ENCODE data around the gene CXorf66. TPM values are rescaled to one million over a fixed set of nuclear protein-coding genes. Genes with fewer than 3 reads are reported as not detected.
"Not testable (repeated sequence)": the region's sequence is repeated elsewhere in the genome, so short reads cannot be mapped to it uniquely, and the experiment has no call there.

CXorf66 gene
- total RNA-seq, 2 experiments from 2014 or later = not detected

DNA sequence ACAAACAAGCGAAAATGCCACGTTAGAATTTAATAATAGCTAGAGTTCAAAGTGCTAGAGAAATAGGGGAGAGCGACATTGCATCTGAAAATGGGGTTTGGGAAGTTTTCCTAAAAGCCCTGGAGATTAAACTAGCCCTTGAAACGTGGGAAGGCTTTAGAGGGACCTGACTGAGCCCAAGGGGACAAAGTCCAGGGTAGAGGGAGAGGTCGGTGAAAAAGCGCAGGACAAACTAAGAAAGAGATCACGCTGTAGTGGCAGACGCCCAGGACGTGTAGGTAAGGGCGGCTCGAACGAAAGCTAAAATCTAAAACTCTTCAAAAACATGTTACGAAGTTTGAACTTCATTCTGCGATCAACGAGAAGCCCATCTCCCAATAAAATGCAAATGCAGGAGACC, 31.4 kb downstream of the CXorf66 start:
- Mint-ChIP-seq H3K9me3 (no peaks in the 10 kb centered on the region), H3K4me1 (peaks cover 19% of the 10 kb centered on the region), H3K27me3 (no peaks in the 10 kb centered on the region), H3K36me3 (ENCODE audit: low read depth) (peaks cover 4% of the 10 kb centered on the region), H3K4me3 (peak overlapping the region; percentile 86), H3K27ac (peak overlapping the region; percentile 74)
- DNase-seq = no peak
- ChIA-PET POLR2A (interaction anchor here (1.5 to 1.9 kb wide), 2 partner anchors 25 to 194 kb away, joined by 4 to 6 read pairs; no protein-coding TSS in a partner anchor), CTCF (no interaction called here)

DNA sequence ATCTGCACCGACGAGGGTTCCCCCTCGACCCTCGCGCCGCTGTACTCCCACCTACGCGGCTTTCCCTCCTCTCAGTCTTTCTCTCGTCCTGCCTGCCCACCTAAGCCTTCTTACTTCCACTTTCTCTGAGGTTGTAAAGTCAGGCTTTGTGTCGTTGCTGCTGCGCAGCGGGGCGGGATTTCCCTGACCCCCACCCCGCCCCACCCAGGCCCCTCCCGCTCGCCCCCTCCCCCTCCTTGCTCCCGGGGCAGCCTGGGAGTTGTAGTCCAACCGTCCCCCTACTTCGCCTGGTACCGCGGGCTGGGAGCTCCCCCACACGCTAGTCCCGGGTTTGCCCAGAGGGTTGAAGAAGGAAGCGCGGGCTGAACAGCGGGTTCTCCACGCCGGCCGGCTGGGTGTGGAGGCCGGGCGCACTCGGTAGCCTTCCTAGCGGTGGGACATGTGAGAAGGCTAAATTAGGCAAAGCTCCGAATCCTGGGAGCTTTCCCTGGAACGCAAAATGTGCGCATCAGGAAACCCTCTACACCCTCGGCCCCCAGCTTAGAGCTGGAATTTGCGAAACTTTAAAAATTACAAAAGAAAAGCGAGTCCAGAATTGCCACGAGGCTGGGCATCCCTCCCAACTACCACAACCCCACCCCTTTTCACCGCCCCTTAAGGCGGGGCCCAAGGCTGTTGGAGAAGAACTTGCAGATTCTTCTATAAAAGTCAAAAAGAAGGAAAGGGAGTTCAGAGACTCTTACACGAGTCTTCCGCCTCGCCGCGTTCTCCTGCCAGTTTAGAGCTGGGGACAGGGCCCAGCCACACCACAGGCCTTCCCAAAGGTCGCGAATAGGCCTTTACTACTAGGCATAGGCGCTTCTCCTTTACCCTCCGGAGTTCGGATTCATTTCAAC, 32.2 kb downstream of the CXorf66 start, which contains the start of gene ATP11C:
Gene ATP11C (minus strand): TSS at position 153 of the 896 bp plus-strand sequence. CDS start 1,011 bp downstream, outside the sequence.
- Mint-ChIP-seq H3K4me3 (peak within 1 kb of the TSS; percentile 86), H3K36me3 (ENCODE audit: low read depth) (peaks cover 4% of the 10 kb centered on the region), H3K9me3 (no peaks in the 10 kb centered on the region), H3K27ac (peak within 1 kb of the TSS; percentile 88), H3K27me3 (no peaks in the 10 kb centered on the region), H3K4me1 (peaks cover 19% of the 10 kb centered on the region)
- peak; percentile 84 for DNase-seq
- CTCF ChIA-PET = interaction anchor here (0.5 kb wide), 1 partner anchor 13 kb away, joined by 3 read pairs; no protein-coding TSS in a partner anchor
- POLR2A ChIA-PET = interaction anchor here (0.7 to 1.9 kb wide), 3 partner anchors 24 to 193 kb away, joined by 3 to 6 read pairs (median 4); no protein-coding TSS in a partner anchor

DNA sequence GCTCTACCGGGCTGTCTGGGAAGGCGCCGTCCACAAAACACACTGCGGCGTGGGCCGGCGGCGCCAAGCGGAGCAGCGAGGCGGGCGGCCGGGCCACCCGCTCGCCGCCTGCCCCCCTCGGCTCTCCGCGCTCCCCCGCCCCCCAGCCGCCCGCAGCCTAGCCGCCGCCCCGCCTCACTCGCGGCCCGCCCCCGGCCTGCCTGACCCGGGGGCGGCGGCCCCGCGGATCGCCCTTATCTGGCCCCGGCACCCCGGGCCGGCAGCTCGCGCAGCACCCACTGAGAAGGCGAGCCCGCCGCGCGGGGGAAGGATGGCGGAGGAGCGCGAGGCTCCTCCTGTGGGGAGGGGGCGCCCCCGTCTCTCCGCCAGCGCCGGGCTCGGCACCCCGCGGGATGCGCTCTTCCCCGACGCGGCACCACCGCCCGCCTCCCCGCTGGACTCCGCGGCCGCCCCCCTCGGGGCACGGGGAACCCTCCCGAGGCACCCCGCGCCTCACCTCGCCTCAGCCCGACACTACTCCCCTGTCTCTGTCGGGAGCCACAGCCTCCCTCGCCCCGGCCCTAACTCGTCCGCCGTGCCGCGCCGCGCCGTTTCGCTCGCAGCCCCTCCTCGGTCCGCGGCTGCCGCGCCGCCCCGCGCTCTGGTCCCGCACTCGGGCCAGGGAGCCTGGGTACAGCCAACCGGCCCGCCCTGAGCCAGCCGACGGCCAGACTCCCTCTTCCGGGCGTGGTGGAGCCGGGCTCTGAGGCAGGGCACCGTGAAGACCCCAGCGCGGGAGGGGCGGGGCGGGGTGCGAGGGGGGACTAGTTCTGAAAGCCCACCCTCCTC, 33.0 kb downstream of the CXorf66 start:
- Mint-ChIP-seq H3K9me3 (no peaks in the 10 kb centered on the region), H3K27ac (peak overlapping the region; percentile 88), H3K4me1 (peaks cover 19% of the 10 kb centered on the region), H3K4me3 (peak overlapping the region; percentile 86), H3K27me3 (no peaks in the 10 kb centered on the region), H3K36me3 (ENCODE audit: low read depth) (peaks cover 4% of the 10 kb centered on the region)
- POLR2A ChIA-PET = interaction anchor here (0.7 to 1.9 kb wide), 3 partner anchors 9 to 193 kb away, joined by 4 to 6 read pairs (median 4); no protein-coding TSS in a partner anchor
- peak; percentile 36 for DNase-seq
- CTCF ChIA-PET = interaction anchor here (0.5 kb wide), 1 partner anchor 12 kb away, joined by 3 read pairs; no protein-coding TSS in a partner anchor

DNA sequence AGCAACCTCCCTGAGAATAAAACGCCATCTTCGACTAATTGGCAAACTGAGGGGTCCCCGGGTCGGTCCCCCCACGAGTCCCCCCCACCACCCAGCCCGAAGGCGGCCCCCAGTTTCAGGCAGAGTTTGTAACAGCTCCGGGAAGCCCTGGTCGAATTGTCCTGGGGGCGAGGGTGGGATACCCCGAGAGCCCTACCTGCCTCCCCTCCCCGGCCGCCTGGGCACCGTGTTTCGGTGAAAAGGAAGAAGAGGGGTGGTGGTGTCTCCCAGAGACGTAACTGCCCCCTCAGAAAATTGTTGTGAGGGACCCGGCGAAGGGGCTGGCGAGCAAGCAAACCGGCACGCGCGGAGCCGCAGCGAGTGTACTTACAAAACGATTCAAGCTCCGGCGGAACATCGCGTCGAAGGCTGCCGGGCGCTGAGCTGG, 33.7 kb downstream of the CXorf66 start:
- ChIA-PET CTCF (no interaction called here), POLR2A (interaction anchor here (0.7 kb wide), 1 partner anchor 10 kb away, joined by 4 read pairs; no protein-coding TSS in a partner anchor)
- peak overlapping the region; percentile 70 for H3K4me3 Mint-ChIP-seq
- peak overlapping the region; percentile 26 for H3K27ac Mint-ChIP-seq
- peaks cover 19% of the 10 kb centered on the region for H3K4me1 Mint-ChIP-seq
- no peak for DNase-seq
- H3K9me3 Mint-ChIP-seq = no peaks in the 10 kb centered on the region
- peaks cover 4% of the 10 kb centered on the region for H3K36me3 Mint-ChIP-seq (ENCODE audit: low read depth)
- no peaks in the 10 kb centered on the region for H3K27me3 Mint-ChIP-seq

DNA sequence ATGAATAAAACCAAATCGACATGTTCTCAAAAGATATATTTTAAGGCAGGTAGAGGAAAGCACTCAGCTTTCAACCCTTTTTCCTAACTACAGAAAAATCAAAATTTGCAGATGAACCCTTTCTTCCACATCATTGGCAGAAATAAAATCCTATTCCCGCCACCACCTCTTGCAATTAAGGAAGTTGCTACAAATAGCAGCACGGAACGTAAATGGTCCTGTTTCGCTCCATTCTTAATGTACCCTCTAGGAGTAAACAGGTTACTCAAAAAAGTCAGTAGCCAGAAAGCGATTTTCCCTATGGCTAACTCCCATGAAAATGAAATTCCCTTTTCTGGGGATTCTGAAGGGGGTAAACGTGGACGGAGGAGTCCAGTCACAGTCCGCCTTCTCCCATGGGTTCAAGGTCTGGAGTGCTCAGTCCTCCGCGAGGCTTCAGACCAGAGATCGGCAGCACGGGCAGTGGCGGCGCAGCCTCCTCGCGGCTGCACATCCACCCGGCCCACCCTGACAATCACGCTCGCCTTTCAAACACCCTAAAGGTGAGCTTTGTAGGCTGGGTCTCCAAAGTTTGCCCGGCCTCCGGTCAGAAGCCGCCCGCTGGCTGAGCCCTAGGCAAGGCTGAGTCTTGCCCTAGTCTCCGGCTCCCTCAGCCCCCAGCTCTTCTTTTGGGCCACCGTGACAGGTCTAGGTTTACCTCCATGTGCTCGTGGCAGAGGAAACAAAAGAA, 34.2 kb downstream of the CXorf66 start:
- peak; percentile 18 for DNase-seq
- H3K36me3 Mint-ChIP-seq (ENCODE audit: low read depth) = peaks cover 4% of the 10 kb centered on the region
- H3K27ac Mint-ChIP-seq = peak overlapping the region; percentile 26
- CTCF ChIA-PET = no interaction called here
- H3K9me3 Mint-ChIP-seq = no peaks in the 10 kb centered on the region
- no peaks in the 10 kb centered on the region for H3K27me3 Mint-ChIP-seq
- POLR2A ChIA-PET = no interaction called here
- peaks cover 19% of the 10 kb centered on the region for H3K4me1 Mint-ChIP-seq
- H3K4me3 Mint-ChIP-seq = peak overlapping the region; percentile 70

DNA sequence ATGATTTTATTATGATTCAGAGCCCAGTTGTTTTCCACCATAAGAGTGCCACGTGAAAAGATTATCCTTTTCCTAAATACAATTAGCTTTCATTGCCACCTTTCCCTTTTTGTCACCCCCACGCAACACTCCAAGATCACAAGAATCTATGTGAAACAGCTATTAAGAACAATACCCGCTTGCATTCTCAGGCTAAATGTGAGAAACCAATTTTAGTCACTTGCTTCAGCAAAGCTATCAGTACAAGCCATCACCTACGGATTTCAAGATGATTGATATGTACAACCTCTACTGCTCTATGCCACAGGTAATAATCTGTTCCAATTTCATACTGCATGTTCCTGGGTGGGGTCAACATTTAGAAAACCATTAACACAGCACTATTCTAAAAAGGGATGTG, 34.9 kb downstream of the CXorf66 start:
- peaks cover 19% of the 10 kb centered on the region for H3K4me1 Mint-ChIP-seq
- no peak overlapping the region for H3K27ac Mint-ChIP-seq
- no peaks in the 10 kb centered on the region for H3K27me3 Mint-ChIP-seq
- H3K9me3 Mint-ChIP-seq = no peaks in the 10 kb centered on the region
- ChIA-PET CTCF (no interaction called here), POLR2A (no interaction called here)
- H3K36me3 Mint-ChIP-seq (ENCODE audit: low read depth) = peaks cover 4% of the 10 kb centered on the region
- DNase-seq = no peak
- peak overlapping the region; percentile 70 for H3K4me3 Mint-ChIP-seq

DNA sequence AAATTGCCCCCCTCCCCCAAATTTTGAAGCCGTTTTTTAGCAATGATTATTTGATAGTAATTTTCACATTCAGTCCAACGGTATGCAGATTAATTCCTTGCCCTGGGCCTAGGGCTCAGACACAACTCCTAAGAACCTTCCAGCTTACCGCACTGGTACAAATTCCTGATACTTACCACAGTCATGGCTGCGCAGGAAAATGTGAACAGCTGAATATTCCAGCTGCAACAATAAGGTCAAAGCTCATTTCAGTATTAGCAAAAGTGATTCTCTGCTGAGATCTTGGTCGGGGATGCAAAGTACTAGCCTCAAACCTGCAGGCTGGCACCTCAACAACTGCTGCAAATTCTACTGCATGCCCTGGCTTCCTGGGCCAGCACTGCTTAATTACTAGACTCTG, 35.4 kb downstream of the CXorf66 start:
- H3K36me3 Mint-ChIP-seq (ENCODE audit: low read depth) = peaks cover 4% of the 10 kb centered on the region
- H3K9me3 Mint-ChIP-seq = no peaks in the 10 kb centered on the region
- H3K27me3 Mint-ChIP-seq = no peaks in the 10 kb centered on the region
- DNase-seq = no peak
- ChIA-PET CTCF (no interaction called here), POLR2A (no interaction called here)
- no peak overlapping the region for H3K4me3 Mint-ChIP-seq
- H3K4me1 Mint-ChIP-seq = peaks cover 19% of the 10 kb centered on the region
- H3K27ac Mint-ChIP-seq = no peak overlapping the region

DNA sequence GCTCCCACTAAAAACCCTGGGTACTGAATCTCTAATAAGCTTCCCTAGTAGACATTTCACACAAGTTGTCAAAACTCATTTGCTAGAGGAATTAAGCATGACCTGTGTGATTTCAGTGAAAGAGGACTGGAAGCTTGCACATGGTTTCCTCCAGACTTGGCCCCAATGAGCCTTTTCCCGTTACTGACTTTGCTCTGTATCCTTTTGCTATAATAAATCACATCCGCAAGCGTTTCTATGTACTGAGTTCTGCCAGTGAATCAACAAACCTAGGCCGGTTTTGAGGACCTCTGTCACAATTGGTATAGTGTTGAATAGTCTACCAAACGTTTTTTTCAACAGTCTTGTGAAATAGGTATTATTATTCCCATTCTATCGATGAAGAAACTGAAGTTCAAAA, 40.6 kb downstream of the CXorf66 start:
- no peaks in the 10 kb centered on the region for H3K27me3 Mint-ChIP-seq
- CTCF ChIA-PET = no interaction called here
- peaks cover 3% of the 10 kb centered on the region for H3K4me1 Mint-ChIP-seq
- DNase-seq = no peak
- H3K4me3 Mint-ChIP-seq = no peak overlapping the region
- H3K9me3 Mint-ChIP-seq = no peaks in the 10 kb centered on the region
- peaks cover under 1% of the 10 kb centered on the region for H3K36me3 Mint-ChIP-seq (ENCODE audit: low read depth)
- no peak overlapping the region for H3K27ac Mint-ChIP-seq
- POLR2A ChIA-PET = no interaction called here

DNA sequence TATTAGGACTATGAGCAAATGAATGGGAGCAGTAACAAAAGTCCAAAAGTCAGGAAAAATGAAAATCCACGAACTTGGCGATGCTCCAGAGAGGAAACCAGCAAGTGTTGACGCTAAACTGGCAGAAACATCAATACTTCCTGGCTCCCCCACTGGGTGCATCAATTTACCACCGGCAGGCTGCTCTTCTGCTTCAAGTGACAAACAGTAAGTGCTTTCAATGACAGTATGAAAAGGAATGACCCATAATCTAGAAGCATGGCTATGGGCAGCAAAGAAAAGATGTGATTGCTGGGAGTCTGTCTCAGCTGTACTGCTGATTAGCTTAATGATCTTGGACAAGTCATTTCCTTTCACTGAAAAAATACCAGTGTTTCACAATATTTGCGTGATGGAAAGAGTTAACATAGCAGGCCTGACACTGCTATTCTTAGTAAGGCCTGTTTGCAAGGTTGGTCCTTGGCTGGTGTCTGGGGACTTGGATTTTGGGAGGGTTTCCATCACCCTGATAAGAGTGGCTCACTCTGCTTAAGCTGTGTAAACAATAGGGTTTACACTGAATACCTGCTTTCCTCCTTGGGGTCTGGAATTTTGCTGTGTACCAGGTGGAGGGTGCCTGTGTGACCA, 41.1 kb downstream of the CXorf66 start:
- H3K4me1 Mint-ChIP-seq = peaks cover 1% of the 10 kb centered on the region
- no peaks in the 10 kb centered on the region for H3K9me3 Mint-ChIP-seq
- H3K27me3 Mint-ChIP-seq = no peaks in the 10 kb centered on the region
- H3K36me3 Mint-ChIP-seq (ENCODE audit: low read depth) = no peaks in the 10 kb centered on the region
- no peak overlapping the region for H3K27ac Mint-ChIP-seq
- H3K4me3 Mint-ChIP-seq = no peak overlapping the region
- POLR2A ChIA-PET = no interaction called here
- DNase-seq = no peak
- CTCF ChIA-PET = no interaction called here

DNA sequence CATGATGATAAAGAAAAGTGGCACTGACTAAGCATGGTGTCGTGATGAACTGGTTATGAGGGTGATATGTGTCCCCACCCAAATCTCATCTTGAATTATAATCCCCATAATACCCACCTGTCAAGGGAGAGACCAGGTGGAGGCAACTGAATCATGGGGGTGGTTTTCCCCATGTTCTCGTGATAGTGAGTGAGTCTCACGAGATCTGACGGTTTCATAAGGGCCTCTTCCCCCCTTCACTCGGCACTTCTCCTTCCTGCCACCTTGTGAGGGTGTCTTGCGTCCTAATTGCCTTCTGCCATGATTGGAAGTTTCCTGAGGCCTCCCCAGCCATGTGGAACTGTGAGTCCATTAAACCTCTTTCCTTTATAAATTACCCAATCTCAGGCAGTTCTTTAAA, 44.2 kb downstream of the CXorf66 start:
- H3K4me1 Mint-ChIP-seq; H3K36me3 Mint-ChIP-seq (ENCODE audit: low read depth); H3K27ac Mint-ChIP-seq; H3K9me3 Mint-ChIP-seq; CTCF ChIA-PET; H3K4me3 Mint-ChIP-seq; DNase-seq; POLR2A ChIA-PET; H3K27me3 Mint-ChIP-seq: not testable (repeated sequence)

DNA sequence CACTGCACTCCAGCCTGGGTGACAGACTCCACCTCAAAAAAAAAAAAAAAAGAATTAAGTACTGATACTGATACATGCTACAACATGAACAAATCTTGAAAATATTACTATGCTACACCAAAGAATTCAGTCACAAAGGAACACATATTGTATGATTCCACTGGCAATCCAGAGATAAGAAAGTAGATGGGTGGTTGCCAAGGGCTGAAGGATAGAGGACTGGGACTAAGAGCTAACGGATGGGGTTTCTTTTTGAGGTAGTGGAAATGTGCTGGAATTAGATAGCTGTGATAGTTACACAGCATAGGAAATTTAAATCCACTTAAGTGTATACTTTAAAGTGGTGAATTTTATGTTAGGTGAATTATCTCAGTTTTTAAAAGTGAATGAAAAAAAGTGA, 45.0 kb downstream of the CXorf66 start:
- H3K9me3 Mint-ChIP-seq = no peaks in the 10 kb centered on the region
- H3K36me3 Mint-ChIP-seq (ENCODE audit: low read depth) = no peaks in the 10 kb centered on the region
- H3K27ac Mint-ChIP-seq = no peak overlapping the region
- H3K4me3 Mint-ChIP-seq = no peak overlapping the region
- no peaks in the 10 kb centered on the region for H3K27me3 Mint-ChIP-seq
- H3K4me1 Mint-ChIP-seq = no peaks in the 10 kb centered on the region
- CTCF ChIA-PET = interaction anchor here (0.7 kb wide), 1 partner anchor 12 kb away, joined by 3 read pairs; the partner anchor contains the start of gene ATP11C
- DNase-seq = no peak
- POLR2A ChIA-PET = no interaction called here

DNA sequence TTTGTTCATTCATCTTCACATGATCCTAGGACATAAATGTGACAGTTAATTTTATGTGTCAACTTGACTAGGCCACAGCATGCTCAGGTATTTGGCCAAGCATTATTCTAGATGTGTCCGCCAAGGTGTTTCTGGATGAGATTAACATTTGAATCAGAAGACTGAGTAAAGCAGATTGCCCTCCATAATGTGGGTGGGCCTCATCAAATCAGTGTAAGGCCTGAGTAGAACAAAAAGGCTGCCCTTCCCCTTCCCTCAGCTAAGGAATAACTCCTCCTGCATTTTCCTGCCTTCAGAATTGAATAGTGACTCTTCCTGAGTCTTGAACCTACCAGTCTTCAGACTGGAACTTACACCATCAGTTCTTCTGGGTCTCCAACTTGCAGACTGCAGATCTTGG, 50.9 kb downstream of the CXorf66 start:
- Mint-ChIP-seq H3K4me3 (no peak overlapping the region), H3K4me1 (peaks cover 13% of the 10 kb centered on the region), H3K27ac (no peak overlapping the region), H3K27me3 (no peaks in the 10 kb centered on the region), H3K36me3 (ENCODE audit: low read depth) (peaks cover 2% of the 10 kb centered on the region), H3K9me3 (no peaks in the 10 kb centered on the region)
- no peak for DNase-seq
- ChIA-PET CTCF (no interaction called here), POLR2A (no interaction called here)

Data from activated CD4-positive, alpha-beta memory T cell treated with anti-CD3 and anti-CD28 coated beads, Interleukin-2, amount 10 ng/mL, durations not matched to agents 7 days and 5 days (primary cell).